ENCODE measurements around the gene RMDN3. TPM values are rescaled to one million over a fixed set of nuclear protein-coding genes. Genes with fewer than 3 reads are reported as not detected.

Gene RMDN3
- total and polyA plus RNA-seq, 2 of the 13 experiments (the other 11 are each of a cell fraction or from before 2014, with no cell fraction given), result 16.8 to 19.5 TPM

- TF ChIP-seq RFXANK (CRISPR knock-in tag; IDR thresholded peaks at IDR 0.05) (no peak), PATZ1 (CRISPR knock-in tag; IDR thresholded peaks at IDR 0.05) (peak; percentile 28; the same call in 1 of the 2 replicates), HIC2 (CRISPR knock-in tag; IDR thresholded peaks at IDR 0.05; ENCODE audit: low read depth) (peak; percentile 52; the same call in 1 of the 2 replicates), ZFAT (CRISPR knock-in tag; conservative IDR thresholded peaks at IDR 0.05) (no peak), ZNF839 (CRISPR knock-in tag; IDR thresholded peaks at IDR 0.05; ENCODE audit: borderline replicate concordance) (no peak), FOSL1 (CRISPR knock-in tag; IDR thresholded peaks at IDR 0.05; ENCODE audit: borderline replicate concordance) (no peak), ZSCAN25 (CRISPR knock-in tag; IDR thresholded peaks at IDR 0.05) (0 out of 2 replicates have a peak, but pooled peaks have one; percentile 55), ZNF891 (CRISPR knock-in tag; IDR thresholded peaks at IDR 0.05) (0 out of 2 replicates have a peak, but pooled peaks have one; percentile 48), ZNF800 (CRISPR knock-in tag; IDR thresholded peaks at IDR 0.05) (no peak), SMC3 (IDR thresholded peaks at IDR 0.05; ENCODE audit: low read length) (peak; percentile 81), FOXO4 (CRISPR knock-in tag; conservative IDR thresholded peaks at IDR 0.05) (no peak), SNAPC5 (CRISPR knock-in tag; IDR thresholded peaks at IDR 0.05; ENCODE audit: borderline replicate concordance) (no peak), ZNF574 (CRISPR knock-in tag; IDR thresholded peaks at IDR 0.05) (peak; percentile 35; the same call in 1 of the 2 replicates), PAF1 (CRISPR knock-in tag; IDR thresholded peaks at IDR 0.05) (no peak), ZNF704 (CRISPR knock-in tag; IDR thresholded peaks at IDR 0.05; ENCODE audit: borderline replicate concordance) (no peak), ZNF530 (CRISPR knock-in tag; IDR thresholded peaks at IDR 0.05; ENCODE audit: low read depth) (no peak), HNRNPUL1 (IDR thresholded peaks at IDR 0.05; ENCODE audit: low read depth, low read length) (no peak), DMAP1 (CRISPR knock-in tag; IDR thresholded peaks at IDR 0.05) (no peak)
Measured at GRCh38 chr15:40782609-40783227, 27.7 kb upstream of the RMDN3 start (continued).

Measured in HepG2 (cell line).